PC-9 (cell line): ENCODE measurements around the gene CCT3.

Experiments
- CTCF ChIP-seq: fragments of 200-600 bp; sonication (generic); conservative IDR thresholded peaks from 2 replicates; pipeline ENCODE4 v1.6.1; 2017; ENCODE audit warnings: mixed run types, antibody characterized with exemption, mild to moderate bottlenecking, moderate library complexity
- EZH2 ChIP-seq: fragments of 200-600 bp; sonication (generic); IDR thresholded peaks from 2 replicates; pipeline ENCODE4 v1.8.0; 2017; ENCODE audit warnings: antibody characterized with exemption, low read depth

DNA sequence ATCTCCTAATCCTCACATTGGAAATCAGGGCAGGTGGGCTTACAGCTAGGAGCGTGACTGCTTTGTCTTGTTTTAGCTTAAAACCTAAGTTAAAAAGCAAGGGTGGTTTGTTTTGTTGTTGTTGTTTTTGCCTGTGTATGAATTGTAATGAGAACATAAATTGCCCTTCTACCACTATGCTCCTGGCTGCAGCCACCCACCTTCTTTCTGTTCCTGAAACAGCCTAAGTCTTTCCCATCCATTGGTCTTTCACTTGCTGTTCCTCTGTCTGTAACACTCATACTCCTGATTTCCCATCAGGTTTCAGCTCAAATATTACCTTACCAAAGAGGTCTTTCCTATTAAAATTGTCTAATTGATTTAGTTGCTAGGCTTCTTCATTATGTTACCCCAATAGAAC is 54.6 kb downstream of the CCT3 start:
- TF ChIP-seq CTCF (no peak), EZH2 (no peak)
